ENCODE measurements around the gene PCDHB7.
"Not testable (repeated sequence)": the region's sequence is repeated elsewhere in the genome, so short reads cannot be mapped to it uniquely, and the experiment has no call there.

PCDHB7 gene

DNA sequence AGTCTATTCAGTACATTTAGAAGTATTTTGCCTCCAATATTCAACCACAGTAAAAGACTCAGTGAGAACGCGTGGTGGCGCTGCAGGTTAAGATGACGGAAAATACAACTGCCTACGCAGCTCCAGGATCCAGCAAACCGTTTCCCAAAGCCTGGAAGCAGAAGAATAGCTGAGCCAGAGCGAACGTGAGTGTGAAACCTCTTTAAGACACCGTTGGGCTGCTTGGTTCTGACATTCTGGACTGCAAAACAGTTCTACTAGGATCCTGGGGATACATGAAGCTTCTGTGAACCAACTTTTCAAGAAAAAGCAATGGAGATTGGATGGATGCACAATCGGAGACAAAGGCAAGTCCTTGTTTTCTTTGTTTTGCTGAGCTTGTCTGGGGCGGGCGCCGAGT is 9.8 kb downstream of the PCDHB7 start, which contains the start of gene PCDHB16:
Gene PCDHB16, plus strand, starts transcription at position 140 of the 400 bp plus-strand sequence. Its CDS starts 173 bp downstream, at position 313.
- DNase-seq, result no peak

DNA sequence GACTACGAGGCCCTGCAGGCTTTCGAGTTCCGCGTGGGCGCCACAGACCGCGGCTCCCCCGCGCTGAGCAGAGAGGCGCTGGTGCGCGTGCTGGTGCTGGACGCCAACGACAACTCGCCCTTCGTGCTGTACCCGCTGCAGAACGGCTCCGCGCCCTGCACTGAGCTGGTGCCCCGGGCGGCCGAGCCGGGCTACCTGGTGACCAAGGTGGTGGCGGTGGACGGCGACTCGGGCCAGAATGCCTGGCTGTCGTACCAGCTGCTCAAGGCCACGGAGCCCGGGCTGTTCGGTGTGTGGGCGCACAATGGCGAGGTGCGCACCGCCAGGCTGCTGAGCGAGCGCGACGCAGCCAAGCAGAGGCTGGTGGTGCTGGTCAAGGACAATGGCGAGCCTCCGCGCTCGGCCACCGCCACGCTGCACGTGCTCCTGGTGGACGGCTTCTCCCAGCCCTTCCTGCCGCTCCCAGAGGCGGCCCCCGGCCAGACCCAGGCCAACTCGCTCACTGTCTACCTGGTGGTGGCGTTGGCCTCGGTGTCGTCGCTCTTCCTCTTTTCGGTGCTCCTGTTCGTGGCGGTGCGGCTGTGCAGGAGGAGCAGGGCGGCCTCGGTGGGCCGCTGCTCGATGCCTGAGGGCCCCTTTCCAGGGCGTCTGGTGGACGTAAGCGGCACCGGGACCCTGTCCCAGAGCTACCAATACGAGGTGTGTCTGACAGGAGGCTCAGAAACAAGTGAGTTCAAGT is 11.8 kb downstream of the PCDHB7 start:
- DNase-seq, result not testable (repeated sequence)

GRCh38 chr5:141186897-141187512 is 14.6 kb downstream of the PCDHB7 start, which contains the start of gene PCDHB9:
Gene PCDHB9, plus strand, starts transcription at chr5:141187161. Its CDS starts 158 bp downstream, at chr5:141187319.
- no peak for DNase-seq

- not testable (repeated sequence) for DNase-seq
Measured at GRCh38 chr5:141188682-141189081, 16.2 kb downstream of the PCDHB7 start.

GRCh38 chr5:141189131-141189530 is 16.7 kb downstream of the PCDHB7 start:
- not testable (repeated sequence) for DNase-seq

DNA sequence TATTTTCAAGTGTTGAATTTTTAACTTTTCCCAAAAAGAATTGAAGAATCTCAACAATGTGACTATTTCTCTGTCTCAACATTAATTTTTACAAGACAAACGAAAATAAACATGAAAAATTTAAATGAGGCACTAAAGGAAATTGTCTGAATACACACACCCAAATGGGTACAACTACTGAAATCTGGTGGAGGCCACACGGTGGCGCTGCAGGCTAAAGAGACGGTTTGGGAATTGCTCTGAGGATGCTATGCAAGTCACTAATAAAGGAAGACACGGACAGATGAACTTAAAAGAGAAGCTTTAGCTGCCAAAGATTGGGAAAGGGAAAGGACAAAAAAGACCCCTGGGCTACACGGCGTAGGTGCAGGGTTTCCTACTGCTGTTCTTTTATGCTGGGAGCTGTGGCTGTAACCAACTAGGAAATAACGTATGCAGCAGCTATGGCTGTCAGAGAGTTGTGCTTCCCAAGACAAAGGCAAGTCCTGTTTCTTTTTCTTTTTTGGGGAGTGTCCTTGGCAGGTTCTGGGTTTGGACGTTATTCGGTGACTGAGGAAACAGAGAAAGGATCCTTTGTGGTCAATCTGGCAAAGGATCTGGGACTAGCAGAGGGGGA is 19.8 kb downstream of the PCDHB7 start, which contains the start of gene PCDHB10:
Gene PCDHB10, plus strand, starts transcription at position 244 of the 616 bp plus-strand sequence. Its CDS starts 200 bp downstream, at position 444.
- DNase-seq, result no peak

- not testable (repeated sequence) for DNase-seq
Measured at GRCh38 chr5:141194332-141194731, 21.9 kb downstream of the PCDHB7 start.

DNA sequence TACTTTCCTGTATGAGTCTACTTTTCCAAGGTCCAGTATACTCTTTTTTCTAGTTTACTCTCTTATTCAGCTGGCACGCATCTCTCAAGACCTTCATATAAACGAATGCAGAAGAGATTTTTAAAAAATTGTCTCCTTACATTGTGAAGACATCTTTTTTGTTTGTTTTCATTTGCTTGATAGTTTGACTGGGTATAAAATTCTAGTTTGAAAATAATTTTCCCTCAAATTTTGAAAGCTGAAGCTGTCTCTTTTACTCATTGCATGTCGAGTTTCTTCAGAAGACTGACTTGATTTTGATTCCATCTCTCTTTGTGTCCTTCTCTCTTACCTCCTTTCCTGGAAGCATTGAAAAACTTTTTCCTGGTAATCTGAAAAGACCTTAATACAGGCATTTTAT is 23.9 kb downstream of the PCDHB7 start:
- no peak for DNase-seq

- DNase-seq, result peak; percentile 68
Measured at GRCh38 chr5:141199359-141200235, 27.2 kb downstream of the PCDHB7 start, which contains the start of gene PCDHB11. Gene PCDHB11, plus strand, starts transcription at chr5:141199627. Its CDS starts 148 bp downstream, at chr5:141199775.

DNA sequence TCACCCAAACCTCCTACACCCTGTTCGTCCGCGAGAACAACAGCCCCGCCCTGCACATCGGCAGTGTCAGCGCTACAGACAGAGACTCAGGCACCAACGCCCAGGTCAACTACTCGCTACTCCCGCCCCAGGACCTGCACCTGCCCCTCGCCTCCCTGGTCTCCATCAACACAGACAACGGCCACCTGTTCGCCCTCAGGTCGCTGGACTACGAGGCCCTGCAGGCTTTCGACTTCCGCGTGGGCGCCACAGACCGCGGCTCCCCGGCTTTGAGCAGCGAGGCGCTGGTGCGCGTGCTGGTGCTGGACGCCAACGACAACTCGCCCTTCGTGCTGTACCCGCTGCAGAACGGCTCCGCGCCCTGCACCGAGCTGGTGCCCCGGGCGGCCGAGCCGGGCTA is 28.7 kb downstream of the PCDHB7 start:
- not testable (repeated sequence) for DNase-seq

DNA sequence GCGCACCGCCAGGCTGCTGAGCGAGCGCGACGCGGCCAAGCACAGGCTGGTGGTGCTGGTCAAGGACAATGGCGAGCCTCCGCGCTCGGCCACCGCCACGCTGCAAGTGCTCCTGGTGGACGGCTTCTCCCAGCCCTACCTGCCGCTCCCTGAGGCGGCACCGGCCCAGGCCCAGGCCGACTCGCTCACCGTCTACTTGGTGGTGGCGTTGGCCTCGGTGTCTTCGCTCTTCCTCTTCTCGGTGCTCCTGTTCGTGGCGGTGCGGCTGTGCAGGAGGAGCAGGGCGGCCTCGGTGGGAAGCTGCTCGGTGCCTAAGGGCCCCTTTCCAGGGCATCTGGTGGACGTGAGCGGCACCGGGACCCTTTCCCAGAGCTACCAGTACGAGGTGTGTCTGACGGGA is 29.2 kb downstream of the PCDHB7 start:
- DNase-seq, result not testable (repeated sequence)

DNA sequence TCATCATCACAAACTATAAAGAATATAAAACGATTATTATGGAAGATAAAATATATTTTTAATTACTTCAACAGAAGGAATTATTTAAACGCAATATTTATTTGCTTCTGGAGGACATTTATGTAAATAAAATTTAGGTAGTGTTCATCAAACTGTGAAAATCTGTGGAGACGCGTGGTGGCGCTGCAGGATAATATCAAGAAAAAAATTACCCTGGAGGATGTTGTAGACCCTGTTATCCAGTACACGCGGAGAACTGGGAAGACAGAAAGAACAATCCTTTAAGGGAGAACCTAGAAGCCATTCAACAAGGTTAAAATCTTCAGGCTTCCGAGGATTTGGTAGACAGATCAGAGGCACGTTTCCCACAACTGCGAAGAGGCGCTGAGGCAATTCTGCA is 36.0 kb downstream of the PCDHB7 start, which contains the start of gene PCDHB12:
Gene PCDHB12, plus strand, starts transcription at position 242 of the 400 bp plus-strand sequence. CDS start 189 bp downstream, outside the sequence.
- no peak for DNase-seq

GRCh38 chr5:141210281-141210680 is 37.8 kb downstream of the PCDHB7 start:
- DNase-seq, result not testable (repeated sequence)

DNA sequence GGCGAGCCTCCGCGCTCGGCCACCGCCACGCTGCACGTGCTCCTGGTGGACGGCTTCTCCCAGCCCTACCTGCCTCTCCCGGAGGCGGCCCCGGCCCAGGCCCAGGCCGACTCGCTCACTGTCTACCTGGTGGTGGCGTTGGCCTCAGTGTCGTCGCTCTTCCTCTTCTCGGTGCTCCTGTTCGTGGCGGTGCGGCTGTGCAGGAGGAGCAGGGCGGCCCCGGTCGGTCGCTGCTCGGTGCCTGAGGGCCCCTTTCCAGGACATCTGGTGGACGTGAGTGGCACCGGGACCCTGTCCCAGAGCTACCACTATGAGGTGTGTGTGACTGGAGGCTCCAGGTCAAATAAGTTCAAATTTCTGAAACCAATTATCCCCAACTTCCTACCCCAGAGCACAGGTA is 38.4 kb downstream of the PCDHB7 start:
- DNase-seq, result not testable (repeated sequence)

- DNase-seq, result not testable (repeated sequence)
Measured at GRCh38 chr5:141213656-141214339, 41.4 kb downstream of the PCDHB7 start, which contains the start of gene PCDHB13. Gene PCDHB13, plus strand, starts transcription at chr5:141213919. Its CDS starts 205 bp downstream, at chr5:141214124.

- not testable (repeated sequence) for DNase-seq
Measured at GRCh38 chr5:141214583-141214982, 42.1 kb downstream of the PCDHB7 start.

- DNase-seq, result not testable (repeated sequence)
Measured at GRCh38 chr5:141215504-141215903, 43.1 kb downstream of the PCDHB7 start.

GRCh38 chr5:141216035-141216434 is 43.6 kb downstream of the PCDHB7 start:
- not testable (repeated sequence) for DNase-seq

- peak; percentile 58 for DNase-seq
Measured at GRCh38 chr5:141223112-141223783, 50.8 kb downstream of the PCDHB7 start, which contains the start of gene PCDHB14. Gene PCDHB14, plus strand, starts transcription at chr5:141223343. Its CDS starts 163 bp downstream, at chr5:141223506.

GRCh38 chr5:141224844-141225243 is 52.4 kb downstream of the PCDHB7 start:
- not testable (repeated sequence) for DNase-seq

GRCh38 chr5:141225421-141225820 is 53.0 kb downstream of the PCDHB7 start:
- not testable (repeated sequence) for DNase-seq
